GM18498 (cell line): Measurements from ENCODE around the gene AMPD1.

Source experiments
- ATAC-seq: cut with Tn5 transposase; IDR thresholded peaks from one replicate; pipeline ENCODE4 v1.9.1; 2021; ENCODE audit warnings: mild to moderate bottlenecking, moderate library complexity; ENCODE audit not compliant: unreplicated experiment

Gene AMPD1

GRCh38 chr1:114700036-114700600, 4.8 kb upstream of the AMPD1 start:
- ATAC-seq = no peak

- ATAC-seq = no peak
These were observed 1.5 kb upstream of the AMPD1 start for GRCh38 chr1:114696810-114697209.

GRCh38 chr1:114694540-114695310, 621 bp downstream of the AMPD1 start:
- ATAC-seq = no peak

GRCh38 chr1:114692947-114693346, 2.4 kb downstream of the AMPD1 start:
- no peak for ATAC-seq

DNA sequence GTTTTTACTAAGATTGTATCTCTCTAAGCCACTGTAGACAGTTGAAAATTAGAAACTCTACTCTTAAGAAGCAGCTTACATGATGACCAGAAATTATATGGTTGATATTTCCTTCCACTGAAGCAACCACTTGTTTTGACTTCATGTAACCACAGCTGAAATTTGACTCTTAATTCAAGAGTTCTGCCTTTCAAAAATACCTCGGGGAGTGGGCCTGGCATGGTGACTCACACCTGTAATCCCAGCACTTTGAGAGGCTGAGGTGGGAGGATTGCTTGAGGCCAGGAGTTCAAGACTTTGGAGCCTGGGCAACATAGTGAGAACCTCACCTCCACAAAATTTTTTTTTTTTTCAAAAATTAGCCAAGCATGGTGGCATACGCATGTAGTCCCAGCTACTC, 4.3 kb downstream of the AMPD1 start:
- ATAC-seq = no peak

DNA sequence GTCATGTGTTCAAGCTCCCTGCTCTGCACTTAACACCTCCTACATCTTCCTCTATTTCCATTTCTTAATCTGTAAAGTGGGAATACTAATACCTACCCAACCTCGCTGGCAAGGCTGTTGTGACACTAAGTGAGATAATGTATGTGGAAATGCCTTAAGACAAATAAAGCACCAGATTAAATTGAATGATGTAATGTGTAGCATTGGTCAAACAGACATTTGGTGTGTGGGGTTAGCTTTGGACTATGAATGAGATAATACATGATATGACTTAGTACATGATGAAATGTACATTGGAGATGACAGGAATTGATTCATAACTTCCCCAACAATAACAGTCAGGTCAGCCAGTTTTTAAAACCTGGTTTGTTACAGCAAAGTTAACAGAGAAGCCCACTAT, 5.2 kb downstream of the AMPD1 start:
- no peak for ATAC-seq

- ATAC-seq = no peak
These were observed 6.8 kb downstream of the AMPD1 start for GRCh38 chr1:114688526-114688925.

- ATAC-seq = no peak
These were observed 9.5 kb downstream of the AMPD1 start for GRCh38 chr1:114685851-114686250.

GRCh38 chr1:114677691-114678090, 17.7 kb downstream of the AMPD1 start:
- no peak for ATAC-seq

DNA sequence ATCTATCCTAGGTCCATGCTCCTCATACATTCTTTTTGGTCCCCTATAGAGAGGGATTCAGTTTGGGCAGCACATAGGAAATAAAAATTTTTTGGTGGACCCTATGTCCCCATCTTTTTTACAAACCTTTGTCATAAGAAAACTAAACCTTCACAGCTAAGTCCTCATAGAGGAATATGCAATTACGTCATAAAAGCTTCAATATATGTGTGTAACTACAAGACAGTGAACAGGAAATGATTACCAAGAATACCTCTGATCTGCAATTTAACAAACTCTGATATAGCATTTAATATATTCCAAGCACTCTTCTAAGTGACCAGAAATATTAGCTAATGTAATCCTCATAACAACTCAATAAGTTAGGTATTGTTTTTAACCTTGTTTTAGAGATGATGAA, 19.2 kb downstream of the AMPD1 start:
- ATAC-seq = no peak

- ATAC-seq = no peak
These were observed 23.4 kb downstream of the AMPD1 start for GRCh38 chr1:114671939-114672275.

- ATAC-seq = no peak
These were observed 24.1 kb downstream of the AMPD1 start for GRCh38 chr1:114671011-114671938.

- ATAC-seq = peak; percentile 99
These were observed 25.0 kb downstream of the AMPD1 start for GRCh38 chr1:114670083-114671010.

- ATAC-seq = peak; percentile 70
These were observed 25.7 kb downstream of the AMPD1 start, which contains the start of gene DENND2C for GRCh38 chr1:114669562-114670082. DENND2C (minus strand) TSS chr1:114670049; CDS start chr1:114625984, 44,065 bp downstream.

DNA sequence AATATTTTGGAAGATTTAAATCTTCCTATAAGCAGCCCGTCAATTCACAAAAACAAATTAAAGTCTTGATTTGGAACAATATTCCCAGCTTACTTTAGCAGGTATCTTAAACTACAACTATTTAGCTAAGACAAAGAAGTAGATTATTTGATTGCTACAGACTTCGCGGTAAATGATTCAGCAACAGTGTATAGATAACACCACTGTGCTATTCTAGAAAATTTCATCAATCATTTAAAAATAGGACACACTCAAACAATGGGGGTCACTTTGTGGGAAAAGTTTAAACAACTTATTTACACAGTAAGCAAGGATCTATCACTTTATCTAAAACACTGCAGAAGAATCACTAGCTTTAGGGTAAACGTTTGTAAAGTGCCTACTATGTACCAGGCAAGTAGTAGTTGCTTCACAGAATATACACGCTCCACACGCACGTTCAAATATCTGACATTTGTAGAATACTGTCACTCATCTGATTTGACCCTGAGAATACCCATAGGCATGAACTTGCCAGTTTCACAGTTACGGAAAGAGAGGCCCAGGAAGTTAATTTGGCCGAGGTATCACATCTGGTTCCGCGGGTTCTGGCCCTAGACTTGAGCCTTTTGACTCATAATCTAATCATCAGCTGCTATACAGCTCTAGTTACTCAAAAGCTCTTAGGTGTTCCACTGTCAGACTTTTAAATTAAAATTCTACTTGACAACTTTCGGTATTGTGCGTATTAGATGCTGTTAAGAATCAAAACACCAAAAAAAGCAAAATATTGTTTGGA, 26.4 kb downstream of the AMPD1 start:
- ATAC-seq = no peak

DNA sequence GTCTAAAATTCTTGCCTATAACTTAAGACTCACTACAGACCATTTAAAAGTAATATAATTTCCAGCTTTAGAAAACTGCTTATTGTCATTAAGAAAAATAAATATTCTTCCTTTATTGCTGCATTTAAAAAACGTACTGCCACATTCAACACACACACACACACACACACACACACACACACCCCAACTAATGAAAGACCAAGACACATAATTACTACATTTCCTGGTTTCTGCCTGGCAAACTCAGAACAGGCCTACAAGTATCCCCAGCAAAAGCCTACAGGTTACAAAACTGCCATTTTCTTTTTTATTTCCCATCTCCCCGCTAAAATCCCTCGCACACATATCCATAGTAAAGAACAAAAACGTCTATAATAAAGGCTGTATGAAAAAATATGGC, 27.0 kb downstream of the AMPD1 start:
- ATAC-seq = no peak

- ATAC-seq = no peak
These were observed 28.4 kb downstream of the AMPD1 start for GRCh38 chr1:114666954-114667353.

- ATAC-seq = no peak
These were observed 35.1 kb downstream of the AMPD1 start for GRCh38 chr1:114660238-114660637.

DNA sequence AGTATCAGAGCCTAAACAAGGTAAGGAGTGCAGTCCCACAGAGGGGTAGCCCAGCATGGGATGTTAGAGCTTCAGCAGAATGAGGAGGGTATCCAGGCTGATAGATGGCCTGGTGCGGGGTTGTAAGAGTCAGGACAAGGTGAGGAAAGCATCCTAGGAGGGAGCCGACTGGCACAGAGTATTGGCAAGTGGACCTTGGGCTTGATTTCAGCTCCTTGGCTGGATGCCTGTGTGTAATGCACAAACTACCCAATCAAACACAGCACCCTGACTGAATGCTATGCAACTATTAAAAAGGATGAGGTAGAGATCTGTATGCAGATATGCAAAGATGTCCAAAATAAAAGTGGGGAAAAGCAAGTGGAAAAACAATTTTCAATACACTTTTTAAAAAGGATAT, 43.5 kb downstream of the AMPD1 start:
- ATAC-seq = no peak

DNA sequence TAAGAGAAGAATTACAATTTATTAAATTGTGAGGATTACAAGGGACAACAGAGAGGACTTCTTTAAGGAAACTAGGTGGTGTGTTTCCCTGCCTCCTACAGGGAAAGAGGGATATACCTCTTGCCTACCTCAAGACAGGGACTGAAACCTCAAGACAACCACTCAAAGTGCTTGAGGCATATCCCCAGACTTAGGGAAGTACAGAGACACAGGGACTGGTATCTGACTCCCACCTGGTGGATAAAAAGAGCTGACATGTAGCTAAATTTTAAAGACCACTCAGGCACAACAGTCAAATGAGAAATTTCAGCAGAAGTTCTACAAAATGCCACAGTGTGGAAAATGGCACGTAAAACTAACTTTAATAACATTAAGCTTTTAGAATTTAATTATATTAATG, 46.8 kb downstream of the AMPD1 start:
- ATAC-seq = no peak
